ENCODE measurements around the gene CLDN4.
"Not testable (repeated sequence)": the region's sequence is repeated elsewhere in the genome, so short reads cannot be mapped to it uniquely, and the experiment has no call there.

Gene CLDN4

GRCh38 chr7:73823873-73824592 lies 6.8 kb upstream of the CLDN4 start:
- no peak for DNase-seq

GRCh38 chr7:73824986-73825385 lies 5.8 kb upstream of the CLDN4 start:
- DNase-seq: no peak

- DNase-seq: no peak
These were observed 3.2 kb upstream of the CLDN4 start for GRCh38 chr7:73827567-73828106.

- no peak for DNase-seq
These were observed 2.5 kb upstream of the CLDN4 start for GRCh38 chr7:73828107-73828803.

- no peak for DNase-seq
These were observed 1.8 kb upstream of the CLDN4 start for GRCh38 chr7:73828972-73829371.

- no peak for DNase-seq
These were observed 1.3 kb upstream of the CLDN4 start for GRCh38 chr7:73829505-73829904.

- no peak for DNase-seq
These were observed 695 bp upstream of the CLDN4 start for GRCh38 chr7:73829921-73830680.

- DNase-seq: no peak
These were observed 713 bp downstream of the CLDN4 start for GRCh38 chr7:73831584-73831833.

GRCh38 chr7:73831834-73832651 lies 1.2 kb downstream of the CLDN4 start:
- no peak for DNase-seq

- DNase-seq: no peak
These were observed 2.0 kb downstream of the CLDN4 start for GRCh38 chr7:73832806-73833205.

GRCh38 chr7:73833251-73833919 lies 2.6 kb downstream of the CLDN4 start:
- no peak for DNase-seq

GRCh38 chr7:73834626-73835191 lies 3.9 kb downstream of the CLDN4 start:
- no peak for DNase-seq

- not testable (repeated sequence) for DNase-seq
These were observed 6.4 kb downstream of the CLDN4 start for GRCh38 chr7:73837167-73837566.

GRCh38 chr7:73838642-73839041 lies 7.8 kb downstream of the CLDN4 start:
- DNase-seq: no peak

- DNase-seq: no peak
These were observed 8.5 kb downstream of the CLDN4 start for GRCh38 chr7:73839290-73839689.

- DNase-seq: no peak
These were observed 9.2 kb downstream of the CLDN4 start for GRCh38 chr7:73839743-73840714.

- DNase-seq: no peak
These were observed 10.1 kb downstream of the CLDN4 start for GRCh38 chr7:73840715-73841379.

- DNase-seq: no peak
These were observed 10.9 kb downstream of the CLDN4 start for GRCh38 chr7:73841689-73842066.

- DNase-seq: peak; percentile 93
These were observed 11.5 kb downstream of the CLDN4 start, which contains the start of gene METTL27 for GRCh38 chr7:73842067-73842976. TSS of gene METTL27 (minus strand) at chr7:73842516. CDS start at chr7:73842140, 376 bp downstream.

All from stimulated activated CD8-positive, alpha-beta memory T cell treated with anti-CD3 and anti-CD28 coated beads, Interleukin-4, amount 100 ng/mL, for 48 hours (primary cell).